Heart right ventricle (tissue), 16 donors: ENCODE measurements around the gene MYL9. TPM values are rescaled to one million over a fixed set of nuclear protein-coding genes. Genes with fewer than 3 reads are reported as not detected.
A peak's percentile ranks its signal among the peaks of the same experiment; 100 is the strongest.

ENCODE experiments used
- ATAC-seq, 8 donors: fragments of 200-7000 bp; cut with Tn5 transposase; one replicate each; pipeline ENCODE4 v1.9.1; 2020; ENCODE audit warnings: mild to moderate bottlenecking in 8 of 8, moderate library complexity in 8 of 8, moderate number of reproducible peaks in 1 of 8
- DNase-seq, 2 donors: peaks; one replicate each; pipeline ENCODE4 v3.0.0-alpha.2; 2020
- H3K27ac ChIP-seq, 10 donors: fragments of 200-600 bp; sonication (generic) in 2 of 10; one replicate each; pipeline versions ENCODE4 v1.5.0 to v1.8.0; 2020 to 2022; ENCODE audit warnings: mild to moderate bottlenecking in 3 of 10
- H3K27me3 ChIP-seq, 7 donors: fragments of 200-600 bp; one replicate each; pipeline ENCODE4 v1.8.0; 2021 to 2022; ENCODE audit warnings: mild to moderate bottlenecking in 2 of 7
- H3K36me3 ChIP-seq, 9 donors: fragments of 200-600 bp; sonication (generic) in 1 of 9; one replicate each; pipeline versions ENCODE4 v1.5.0 to v1.8.0; 2020 to 2022; ENCODE audit warnings: mild to moderate bottlenecking in 2 of 9
- H3K4me1 ChIP-seq, 9 donors: fragments of 200-600 bp; sonication (generic) in 1 of 9; one replicate each; pipeline versions ENCODE4 v1.5.0 to v1.8.0; 2020 to 2022; ENCODE audit warnings: mild to moderate bottlenecking in 4 of 9
- H3K4me3 ChIP-seq, 10 donors: fragments of 200-600 bp; sonication (generic) in 2 of 10; one replicate each; pipeline versions ENCODE4 v1.5.0 to v1.8.0; 2020 to 2022; ENCODE audit warnings: mild to moderate bottlenecking in 7 of 10, moderate library complexity in 2 of 10
- H3K9me3 ChIP-seq, 11 donors: fragments of 200-600 bp in 10 of 11; sonication (generic) in 2 of 11; one replicate each; pipeline versions ENCODE4 v1.5.0 to v1.8.0; 2013 to 2022; ENCODE audit warnings: mild to moderate bottlenecking in 2 of 11, control low read depth in 1 of 11, moderate library complexity in 1 of 11
- WGBS, 2 donors: extraction: QIAGEN DNeasy Blood & Tissue Kit; methylation state at CpG; one replicate each; pipeline ENCODE4 v1.1.7; 2013; ENCODE audit warnings: inconsistent platforms in 1 of 2; 5-methylcytosine and 5-hydroxymethylcytosine counted together
- intact Hi-C, 10 donors: fragments of 100-400 bp; cut with DNase I; formaldehyde crosslinking; loops; one replicate each; pipeline versions ENCODE4 v1.11.1 to v1.14.2; 2022
- polyA plus RNA-seq, 2 donors: library from polyadenylated mRNA; stranded (reverse); fragments of 200-250 nt; gene quantifications; one replicate each; pipeline ENCODE4 v1.2.3, GENCODE V29; 2013
- total RNA-seq, 10 donors: library from RNA; stranded (reverse); fragmentation: NEBNext Ultra II Directional in 3 of 10; extraction: Animal tissue kit (Norgen Biotek cat#: 25700) in 3 of 10; gene quantifications; one replicate each; pipeline versions ENCODE4 v1.2.1 to v1.2.4, GENCODE V29; 2021 to 2023
- TF ChIP-seq, protein P1 (sequence below), 9 donors: fragments of 200-600 bp; sonication (generic) in 2 of 9; IDR thresholded peaks; one replicate each; pipeline versions ENCODE4 v1.5.0 to v1.8.0; 2021 to 2022; ENCODE audit warnings: antibody characterized with exemption in 9 of 9, mild to moderate bottlenecking in 5 of 9, moderate library complexity in 1 of 9
- donor health status: Arrhythmogenic right ventricular cardiomyopathy.
- donor health status: ischemic (EF 13 %, LVEDD 7.1; RV severe dilation, severe dysfunction).
- donor health status: healthy with polysubstance abuse.
- donor health status: DM: no; HTN: yes; CAD: no.
- donor health status: DM: no; HTN: no; CAD: no.
- donor health status: ischemic (EF 25% LVEDD 6.9; RV normal size, moderate dysfunction).
- donor health status: ischemic (EF 25% LVEDD 5.7; RV mildly dilated, moderate dysfunction).
- donor health status: healthy.
- donor health status: DM: yes; HTN: yes; CAD: no.
- donor health status: Ischemic cardiomyopathy.
- donor health status: ischemic (EF 35%, LVEDD 5.7; RV mildly dilated, moderate dysfunction).
- donor health status: nonischemic (EF 11% LVEDD 7.7; RV severe dilation, severe dysfunction).
- donor health status: DM: yes; HTN: yes; CAD: no.
- donor health status: PGD.
- donor health status: ischemic (EF 29% LVEDD 5.4; RV normal size, mild dysfunction).
- donor health status: nonischemic (EF 23%, LVEDD 6.1; RV moderate dilation, normal function).

The MYL9 gene
- total and polyA plus RNA-seq, 12 donors, result 755 to 2,519 (median 1,868) TPM

- Histone ChIP-seq H3K9me3 (no peaks in the 10 kb centered on the region), H3K27me3 (no peaks in the 10 kb centered on the region), H3K36me3 (peaks cover 0 to 100% (median 46%) of the 10 kb centered on the region in 9 donors), H3K4me1 (no peaks in the 10 kb centered on the region), H3K27ac (no peak overlapping the region), H3K4me3 (no peak overlapping the region)
- intact Hi-C loops, result no loop called here
- ATAC-seq, result peak in 1 of 8 donors; percentile 37
- TF ChIP-seq, protein P1, sequence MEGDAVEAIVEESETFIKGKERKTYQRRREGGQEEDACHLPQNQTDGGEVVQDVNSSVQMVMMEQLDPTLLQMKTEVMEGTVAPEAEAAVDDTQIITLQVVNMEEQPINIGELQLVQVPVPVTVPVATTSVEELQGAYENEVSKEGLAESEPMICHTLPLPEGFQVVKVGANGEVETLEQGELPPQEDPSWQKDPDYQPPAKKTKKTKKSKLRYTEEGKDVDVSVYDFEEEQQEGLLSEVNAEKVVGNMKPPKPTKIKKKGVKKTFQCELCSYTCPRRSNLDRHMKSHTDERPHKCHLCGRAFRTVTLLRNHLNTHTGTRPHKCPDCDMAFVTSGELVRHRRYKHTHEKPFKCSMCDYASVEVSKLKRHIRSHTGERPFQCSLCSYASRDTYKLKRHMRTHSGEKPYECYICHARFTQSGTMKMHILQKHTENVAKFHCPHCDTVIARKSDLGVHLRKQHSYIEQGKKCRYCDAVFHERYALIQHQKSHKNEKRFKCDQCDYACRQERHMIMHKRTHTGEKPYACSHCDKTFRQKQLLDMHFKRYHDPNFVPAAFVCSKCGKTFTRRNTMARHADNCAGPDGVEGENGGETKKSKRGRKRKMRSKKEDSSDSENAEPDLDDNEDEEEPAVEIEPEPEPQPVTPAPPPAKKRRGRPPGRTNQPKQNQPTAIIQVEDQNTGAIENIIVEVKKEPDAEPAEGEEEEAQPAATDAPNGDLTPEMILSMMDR (IDR thresholded peaks at IDR 0.05), result peak in 5 of 9 donors; percentile 17 to 45 (median 32)
- DNase-seq, result no peak
- WGBS, 2 donors, result 35 to 55% methylated on average over 1 of the region's 1 CpG
These were observed 35.1 kb upstream of the MYL9 start for GRCh38 chr20:36506253-36506652.

GRCh38 chr20:36507746-36508145, 33.6 kb upstream of the MYL9 start:
- Histone ChIP-seq H3K27me3 (no peaks in the 10 kb centered on the region), H3K27ac (no peak overlapping the region), H3K9me3 (no peaks in the 10 kb centered on the region), H3K4me1 (no peaks in the 10 kb centered on the region), H3K36me3 (peaks cover 0 to 100% (median 49%) of the 10 kb centered on the region in 9 donors), H3K4me3 (no peak overlapping the region)
- no peak for ATAC-seq
- no peak for DNase-seq
- TF ChIP-seq, protein P1 (IDR thresholded peaks at IDR 0.05), result no peak
- intact Hi-C loops, result no loop called here
- WGBS, 2 donors, result 91 to 94% methylated on average over 6 of the region's 6 CpGs

DNA sequence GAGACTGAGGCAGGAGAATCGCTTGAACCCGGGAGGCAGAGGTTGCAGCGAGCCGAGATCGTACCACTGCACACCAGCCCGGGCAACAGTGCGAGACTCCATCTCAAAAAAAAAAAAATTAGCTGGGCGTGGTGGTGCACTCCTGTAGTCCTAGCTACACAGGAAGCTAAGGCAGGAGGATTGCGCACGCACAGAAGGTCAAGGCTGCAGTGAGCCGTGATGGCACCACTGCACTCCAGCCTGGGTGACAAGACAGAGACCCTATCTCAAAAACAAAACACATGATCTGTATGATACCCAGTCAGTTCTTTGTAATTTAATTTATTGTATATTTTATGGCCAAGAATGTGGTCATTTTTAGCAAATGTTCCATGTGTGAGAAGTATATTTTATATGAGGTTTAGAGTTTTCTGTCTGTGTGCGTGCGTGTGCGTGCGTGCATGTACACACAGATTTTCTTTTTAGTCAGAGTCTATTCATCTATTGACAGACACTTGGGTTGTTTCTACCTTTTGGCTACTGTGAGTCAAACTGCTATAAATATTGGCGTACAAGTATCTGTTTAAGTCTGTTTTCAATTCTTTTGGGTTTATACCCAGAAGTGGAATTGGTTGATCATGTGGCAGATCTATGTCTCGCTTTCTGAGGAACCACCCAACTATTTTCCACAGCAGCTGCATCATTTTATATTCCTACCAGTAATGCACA, 22.2 kb upstream of the MYL9 start:
- H3K4me3 ChIP-seq, result no peak overlapping the region
- H3K4me1 ChIP-seq, result peaks cover 0 to 37% (median 15%) of the 10 kb centered on the region in 9 donors
- ATAC-seq, result no peak
- no peak for DNase-seq
- intact Hi-C loops, result no loop called here
- no peaks in the 10 kb centered on the region for H3K9me3 ChIP-seq
- WGBS, 2 donors, result 94 to 96% methylated on average over 17 of the region's 17 CpGs
- H3K27me3 ChIP-seq, result no peaks in the 10 kb centered on the region
- TF ChIP-seq, protein P1 (IDR thresholded peaks at IDR 0.05), result no peak
- H3K36me3 ChIP-seq, result peaks cover 0 to 99% (median 19%) of the 10 kb centered on the region in 9 donors
- no peak overlapping the region for H3K27ac ChIP-seq

DNA sequence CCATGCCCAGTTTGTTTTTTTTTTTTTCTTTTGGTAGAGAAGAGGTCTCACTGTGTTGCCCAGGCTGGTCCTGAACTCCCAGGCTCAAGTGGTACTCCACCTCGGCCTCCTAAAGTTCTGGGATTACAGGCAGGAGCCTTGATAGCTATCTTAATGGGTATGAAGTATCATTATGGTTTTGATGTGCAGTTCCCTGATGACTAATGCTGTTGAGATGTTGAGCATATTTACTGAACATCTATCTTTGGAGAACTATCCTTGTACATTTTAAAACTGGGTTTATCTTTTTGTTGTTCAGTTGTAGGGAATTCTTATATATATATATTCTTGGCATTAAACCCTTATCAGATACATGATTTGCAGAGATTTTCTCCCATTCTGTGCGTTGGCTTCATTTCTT, 21.4 kb upstream of the MYL9 start:
- intact Hi-C loops, result no loop called here
- Histone ChIP-seq H3K27me3 (no peaks in the 10 kb centered on the region), H3K27ac (no peak overlapping the region), H3K9me3 (no peaks in the 10 kb centered on the region), H3K4me1 (peaks cover 0 to 37% (median 15%) of the 10 kb centered on the region in 9 donors), H3K36me3 (peaks cover 0 to 100% (median 25%) of the 10 kb centered on the region in 9 donors), H3K4me3 (no peak overlapping the region)
- WGBS, 2 donors, result 95 to 96% methylated on average over 2 of the region's 2 CpGs
- DNase-seq (no peak), ATAC-seq (no peak)
- TF ChIP-seq, protein P1 (IDR thresholded peaks at IDR 0.05), result no peak
